GM12892 (cell line): ENCODE measurements around the gene WBP2NL.

Source experiments
- DNase-seq: peaks from one replicate; pipeline ENCODE4 v3.0.0; 2011; ENCODE audit not compliant: insufficient read length
- FAIRE-seq: peaks from 2 replicates; lab custom pipeline; 2011; peaks lifted over from hg19 to GRCh38; lab: Jason Lieb, UNC
- POLR2A ChIP-seq: IDR thresholded peaks from 2 replicates; pipeline ENCODE4 v1.6.1; 2011; ENCODE audit warnings: low read depth, low read length, control low read depth
- POLR2AphosphoS5 ChIP-seq: IDR thresholded peaks from 2 replicates; pipeline ENCODE4 v1.6.1; 2011; ENCODE audit warnings: low read depth, low read length, control low read depth
- TAF1 ChIP-seq: IDR thresholded peaks from 2 replicates; pipeline ENCODE4 v1.6.1; 2011; ENCODE audit warnings: low read depth, mild to moderate bottlenecking, control low read depth, low read length, borderline replicate concordance

Gene WBP2NL

GRCh38 chr22:41968601-41969000 is 30.0 kb upstream of the WBP2NL start:
- TF ChIP-seq TAF1 (no peak), POLR2AphosphoS5 (no peak), POLR2A (no peak)
- no peak for FAIRE-seq
- no peak for DNase-seq

DNA sequence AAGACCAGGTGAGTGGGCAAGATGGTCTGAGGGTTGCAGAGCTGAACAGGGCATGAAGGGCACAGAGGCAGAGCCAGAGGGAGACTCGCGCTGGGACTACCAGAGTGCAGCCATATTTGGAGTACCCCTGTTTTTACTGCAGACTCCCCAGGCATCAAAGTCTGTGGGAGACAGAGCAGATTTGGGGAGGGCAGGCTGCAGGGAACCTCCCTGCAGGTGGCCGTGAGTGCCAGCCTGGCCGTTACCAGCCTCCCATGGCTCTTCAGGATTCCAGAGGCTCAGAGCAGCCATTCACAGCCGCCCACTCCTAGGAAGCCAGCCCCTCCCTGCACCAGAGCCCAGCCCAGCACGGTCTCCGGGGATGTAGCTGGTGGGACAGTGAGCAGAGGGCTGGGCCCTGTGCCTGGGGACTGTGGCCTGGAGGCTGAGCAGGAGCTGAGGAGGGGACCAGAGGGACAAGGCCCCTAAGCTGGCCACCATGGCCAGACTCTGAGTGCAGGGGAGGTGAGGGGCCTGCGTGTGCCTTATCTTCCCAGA is 29.4 kb upstream of the WBP2NL start, which contains the start of gene SEPTIN3:
Gene SEPTIN3, plus strand, starts transcription at position 334 of the 537 bp plus-strand sequence. CDS start 2,050 bp downstream, outside the sequence.
- no peak for DNase-seq
- TF ChIP-seq POLR2AphosphoS5 (no peak), POLR2A (no peak), TAF1 (no peak)
- no peak for FAIRE-seq

GRCh38 chr22:41970601-41971000 is 28.0 kb upstream of the WBP2NL start:
- no peak for DNase-seq
- FAIRE-seq = no peak
- TF ChIP-seq POLR2AphosphoS5 = no peak
- TF ChIP-seq TAF1 = no peak
- no peak for TF ChIP-seq POLR2A

DNA sequence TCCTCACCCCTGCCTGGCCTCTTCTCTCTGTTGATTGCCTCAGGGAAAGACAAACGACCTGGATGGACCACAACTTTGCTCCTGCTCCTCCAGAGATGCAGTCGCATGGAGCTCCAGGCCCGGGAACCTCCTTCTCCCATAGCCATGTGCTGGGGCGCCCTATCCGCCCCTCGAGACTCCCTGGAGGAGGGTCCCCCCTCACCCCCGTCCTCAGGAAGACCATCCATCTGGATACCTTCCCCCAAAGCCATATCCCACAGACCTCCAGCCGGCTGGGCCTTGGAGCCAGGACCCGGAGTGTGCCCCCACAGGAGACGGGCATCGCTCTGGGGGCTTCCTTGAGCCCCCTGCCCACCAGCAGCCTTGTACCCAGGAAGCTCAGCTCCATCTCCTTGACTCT is 27.2 kb upstream of the WBP2NL start:
- DNase-seq = no peak
- TF ChIP-seq POLR2A (no peak), POLR2AphosphoS5 (no peak), TAF1 (no peak)
- FAIRE-seq = no peak

DNA sequence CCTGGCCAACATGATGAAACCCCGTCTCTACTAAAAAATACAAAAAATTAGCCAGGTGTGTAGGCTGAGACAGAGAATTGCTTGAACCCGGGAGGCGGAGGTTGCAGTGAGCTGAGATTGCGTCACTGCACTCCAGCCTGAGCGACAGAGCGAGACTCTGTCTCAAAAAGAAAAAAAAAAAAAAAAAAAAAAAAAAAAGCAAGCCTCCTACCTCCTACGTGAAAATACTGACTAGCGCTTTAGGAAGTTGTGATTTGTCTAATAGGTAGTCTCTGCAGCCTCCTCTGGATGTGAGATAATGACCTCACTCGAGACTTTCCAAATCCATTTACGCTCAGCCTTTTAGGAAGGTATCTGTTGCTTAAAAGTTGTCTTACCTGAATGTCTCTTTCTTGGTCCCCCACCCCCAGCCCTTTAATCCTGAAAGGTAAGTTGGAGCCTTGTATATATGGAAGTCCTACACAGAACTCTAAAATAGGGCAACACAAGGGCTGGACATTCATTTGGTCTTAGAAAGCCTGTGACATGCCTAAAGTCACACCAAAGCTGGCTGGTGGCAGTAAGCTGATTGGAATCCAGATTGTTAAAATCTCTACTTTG is 23.8 kb upstream of the WBP2NL start:
- peak; percentile 17 for FAIRE-seq
- no peak for DNase-seq
- no peak for TF ChIP-seq TAF1
- no peak for TF ChIP-seq POLR2AphosphoS5
- no peak for TF ChIP-seq POLR2A

- FAIRE-seq (peak; percentile 67), DNase-seq (no peak)
- no peak for TF ChIP-seq TAF1
- TF ChIP-seq POLR2AphosphoS5 = no peak
- TF ChIP-seq POLR2A = no peak
Measured at GRCh38 chr22:41975299-41976069, 23.1 kb upstream of the WBP2NL start.

DNA sequence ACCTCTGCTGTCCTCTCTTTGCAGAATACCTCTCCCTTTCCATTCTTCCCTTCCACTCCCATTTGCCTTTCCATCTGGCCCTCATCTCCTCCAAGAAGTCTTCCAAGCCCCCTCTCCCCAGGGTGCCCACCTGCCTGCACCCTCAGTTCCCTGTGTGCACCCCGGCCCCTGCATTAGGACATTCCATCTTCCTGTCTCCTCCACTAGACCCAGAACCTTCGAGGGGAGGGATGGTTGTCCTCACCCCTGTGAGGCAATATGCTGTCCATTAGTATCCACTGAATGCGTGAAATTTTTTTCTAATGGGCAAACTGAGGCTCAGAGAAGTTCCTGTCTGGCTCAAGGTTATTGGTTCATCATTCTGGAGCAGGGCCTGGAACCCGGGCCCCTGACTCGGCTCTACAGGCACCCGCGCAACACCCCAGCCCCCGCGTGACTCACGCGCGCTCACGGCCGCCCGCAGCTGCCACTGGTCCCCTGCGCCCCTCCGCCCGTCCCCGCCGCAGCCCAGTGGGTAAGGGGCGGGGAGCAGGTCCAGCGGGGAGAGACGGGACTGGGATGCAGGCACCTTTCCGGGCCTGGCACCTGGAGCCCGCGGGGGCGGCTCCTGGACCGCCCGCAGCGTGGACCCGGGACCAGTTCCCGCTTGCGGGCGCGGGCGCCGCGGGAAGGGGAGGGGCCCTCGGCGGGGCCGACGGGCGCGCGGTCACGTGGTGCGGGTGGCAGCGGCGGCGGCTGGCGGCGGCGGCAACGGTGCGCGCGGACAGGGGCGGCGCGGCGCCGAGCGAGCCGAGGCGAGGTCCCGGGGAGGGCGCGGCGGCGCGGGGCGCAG is 22.3 kb upstream of the WBP2NL start:
- TF ChIP-seq POLR2A = no peak
- no peak for TF ChIP-seq TAF1
- no peak for TF ChIP-seq POLR2AphosphoS5
- DNase-seq = peak; percentile 58
- FAIRE-seq = no peak

DNA sequence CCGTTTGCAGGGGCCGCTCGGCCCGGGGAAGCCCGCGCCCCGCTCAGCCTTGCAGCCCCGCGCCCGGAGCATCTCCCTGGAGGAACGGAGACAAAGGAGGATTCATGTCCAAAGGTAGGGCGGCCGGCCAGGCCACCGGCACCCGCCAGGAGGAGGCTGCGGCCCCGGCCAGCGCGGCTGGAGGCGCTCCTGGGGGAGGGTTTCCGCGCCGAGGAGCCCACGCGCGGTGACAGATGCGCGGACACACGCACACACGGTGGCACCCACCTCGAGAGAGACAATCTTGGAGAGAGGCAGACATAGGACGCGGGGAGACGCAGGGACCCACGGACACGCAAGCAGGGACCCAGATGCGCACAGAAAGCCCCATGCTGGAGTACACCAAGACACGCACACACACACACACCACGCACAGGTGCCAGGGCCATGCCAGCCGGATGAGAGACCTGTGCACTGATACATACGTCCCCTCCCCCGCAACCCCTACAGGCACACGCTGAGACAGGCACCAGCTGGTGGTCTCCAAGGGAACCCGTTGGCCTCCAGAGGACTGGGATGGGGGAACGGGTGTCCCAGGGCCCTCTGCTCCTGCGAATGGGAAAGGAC is 21.5 kb upstream of the WBP2NL start:
- no peak for FAIRE-seq
- TF ChIP-seq TAF1 = no peak
- no peak for TF ChIP-seq POLR2AphosphoS5
- TF ChIP-seq POLR2A = no peak
- DNase-seq = no peak

- DNase-seq = no peak
- FAIRE-seq = no peak
- TF ChIP-seq POLR2AphosphoS5 (no peak), TAF1 (no peak), POLR2A (no peak)
Measured at GRCh38 chr22:41978732-41979131, 19.9 kb upstream of the WBP2NL start.

DNA sequence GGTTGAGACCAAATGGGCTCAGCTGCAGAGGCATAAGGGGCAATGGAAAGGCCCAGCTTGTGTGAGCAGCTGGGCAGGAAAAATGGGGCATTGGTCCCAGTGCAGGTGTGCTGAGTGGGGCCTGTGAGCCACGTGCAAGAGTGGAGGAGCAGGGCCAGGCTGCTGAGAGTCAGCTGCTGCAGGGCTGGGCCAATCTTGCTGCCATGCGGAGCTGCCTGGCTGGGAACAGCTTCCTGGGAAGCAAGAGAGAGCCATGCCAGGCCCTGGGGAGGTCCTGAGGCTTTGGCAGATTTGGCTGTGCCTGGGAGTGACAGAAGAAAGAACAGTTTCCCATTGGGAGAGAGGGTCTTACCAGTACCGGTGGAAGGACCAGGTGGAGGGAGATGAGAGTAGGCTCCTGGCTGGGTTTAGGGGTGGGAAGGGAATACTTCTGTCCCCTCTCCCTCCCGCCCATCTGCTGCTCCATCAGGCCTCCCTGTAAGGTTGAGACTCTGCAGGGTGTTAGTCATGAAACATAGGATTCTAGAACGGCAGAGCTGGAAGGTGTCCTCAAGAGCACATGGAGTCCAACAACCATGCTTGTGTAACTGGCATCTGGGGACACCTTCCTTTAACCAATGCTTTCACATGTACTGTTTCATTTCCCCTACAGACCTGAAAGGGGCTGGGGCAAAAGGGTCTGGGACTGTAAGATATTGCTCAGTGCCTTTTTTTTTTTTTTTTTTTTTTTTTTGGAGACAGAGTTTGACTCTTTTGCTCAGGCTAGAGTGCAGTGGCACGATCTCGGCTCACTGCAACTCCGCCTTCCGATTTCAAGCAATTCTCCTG is 19.0 kb upstream of the WBP2NL start:
- no peak for DNase-seq
- TF ChIP-seq POLR2A = no peak
- no peak for TF ChIP-seq TAF1
- FAIRE-seq = no peak
